Measurements from ENCODE around the gene STIL.
"Not testable (repeated sequence)": the region's sequence is repeated elsewhere in the genome, so short reads cannot be mapped to it uniquely, and the experiment has no call there.

Gene STIL

DNA sequence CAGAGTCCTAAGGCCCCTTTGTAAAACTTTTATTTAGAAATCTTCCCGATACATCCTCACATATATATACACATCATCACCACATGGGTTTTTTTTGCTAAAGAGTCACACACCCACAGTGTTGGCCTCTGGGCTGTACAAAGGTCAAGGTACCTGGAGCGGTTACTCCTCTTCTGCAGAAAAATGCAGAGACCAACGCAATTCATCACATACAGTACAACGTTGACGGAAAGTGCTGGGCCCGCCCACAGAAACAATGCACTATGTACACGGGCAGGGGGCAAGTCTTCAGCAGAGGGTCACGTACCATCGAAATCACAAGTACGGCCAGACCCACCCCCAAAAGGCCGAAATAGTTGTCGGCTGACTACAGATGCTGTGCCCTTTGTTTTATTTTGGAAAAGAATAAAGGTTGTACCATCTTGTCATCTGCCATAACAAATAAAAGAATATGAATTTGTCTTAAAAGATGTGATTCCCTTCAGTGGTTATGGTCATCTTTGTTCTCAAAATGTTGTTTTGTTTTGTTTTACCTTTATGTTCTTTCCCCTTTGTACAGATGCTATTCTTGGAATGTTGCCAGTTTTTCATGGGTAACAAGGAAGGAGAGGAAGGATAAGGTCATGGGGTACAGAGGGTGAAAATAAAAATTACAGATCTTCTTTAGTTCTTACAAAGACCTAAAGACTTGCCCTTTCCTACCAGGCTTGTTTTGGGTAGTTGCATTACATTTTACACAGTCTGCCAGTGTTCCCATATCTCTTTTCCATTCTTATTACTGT, 97.5 kb downstream of the STIL start:
- no peak for DNase-seq

DNA sequence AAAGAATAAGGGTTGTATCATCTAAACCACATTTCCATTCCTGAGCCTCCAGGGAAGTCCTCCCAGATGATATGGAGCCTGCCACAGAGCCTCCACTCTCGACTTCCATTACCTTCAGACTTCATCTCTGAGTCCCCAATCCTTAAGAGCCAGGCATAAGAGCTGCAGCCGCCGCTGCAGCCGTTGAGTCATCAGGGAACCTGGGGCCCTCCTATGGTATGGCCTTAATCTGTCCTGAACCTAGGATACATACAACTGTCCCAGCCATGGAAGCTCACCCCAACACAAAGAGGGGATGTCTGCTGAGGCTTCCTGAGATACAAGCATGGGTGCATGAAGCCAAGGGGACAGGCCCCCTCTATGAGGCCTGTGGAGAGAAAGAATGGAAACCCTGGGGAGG, 98.2 kb downstream of the STIL start:
- DNase-seq, result no peak

DNA sequence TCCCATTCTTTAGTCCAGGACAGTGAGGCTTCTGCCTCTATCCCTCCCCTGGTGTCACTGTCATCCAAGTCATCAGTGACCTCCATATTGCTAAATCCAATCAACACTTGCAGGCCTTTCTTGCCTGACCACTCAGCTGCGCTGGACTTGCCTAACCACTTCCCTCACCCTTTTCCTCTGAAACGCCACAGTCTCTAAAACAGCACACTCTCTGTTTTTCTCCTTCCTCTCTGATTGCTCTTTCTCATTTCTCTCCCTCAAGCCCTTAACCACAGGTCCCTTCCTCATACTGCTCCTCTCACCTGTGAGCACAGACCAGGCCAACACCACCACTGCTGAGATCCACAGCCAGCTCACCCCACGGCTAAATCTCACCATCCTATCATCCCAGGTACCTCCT, 99.4 kb downstream of the STIL start:
- DNase-seq, result no peak

DNA sequence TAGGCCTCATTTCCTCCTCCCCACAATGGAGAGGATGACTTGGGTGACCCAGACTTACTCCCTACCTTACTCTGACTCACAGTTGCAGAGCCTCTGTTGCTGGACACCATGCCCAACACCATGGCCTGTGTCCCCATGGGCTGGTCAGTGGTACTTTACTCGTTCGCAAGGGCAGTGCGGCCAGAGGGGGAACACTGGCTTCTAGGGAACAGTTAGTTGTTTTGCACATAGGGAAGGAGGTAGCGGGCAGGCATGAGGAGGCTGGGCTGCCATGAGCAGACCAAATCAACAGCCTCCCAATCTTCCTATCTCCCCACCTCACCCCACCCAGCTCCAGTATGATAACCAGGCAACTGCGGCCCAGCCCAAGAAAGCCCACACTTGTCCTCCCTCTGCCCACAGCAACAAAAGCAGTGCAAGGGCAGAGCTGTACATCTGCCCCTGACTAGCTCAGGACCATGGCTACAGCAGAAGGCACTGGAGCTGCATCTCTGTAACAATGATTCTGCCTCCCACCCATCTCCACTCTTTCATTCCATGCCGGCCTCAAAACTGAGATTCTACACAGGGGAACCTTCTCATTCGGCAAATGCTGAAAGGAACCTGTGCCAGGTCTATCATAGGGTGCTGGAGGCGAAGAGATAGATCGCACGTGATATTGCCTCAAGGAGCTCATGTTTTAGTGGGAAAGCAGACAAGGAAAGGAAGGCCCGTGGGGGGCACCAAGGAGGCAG, 100.5 kb downstream of the STIL start:
- no peak for DNase-seq

DNA sequence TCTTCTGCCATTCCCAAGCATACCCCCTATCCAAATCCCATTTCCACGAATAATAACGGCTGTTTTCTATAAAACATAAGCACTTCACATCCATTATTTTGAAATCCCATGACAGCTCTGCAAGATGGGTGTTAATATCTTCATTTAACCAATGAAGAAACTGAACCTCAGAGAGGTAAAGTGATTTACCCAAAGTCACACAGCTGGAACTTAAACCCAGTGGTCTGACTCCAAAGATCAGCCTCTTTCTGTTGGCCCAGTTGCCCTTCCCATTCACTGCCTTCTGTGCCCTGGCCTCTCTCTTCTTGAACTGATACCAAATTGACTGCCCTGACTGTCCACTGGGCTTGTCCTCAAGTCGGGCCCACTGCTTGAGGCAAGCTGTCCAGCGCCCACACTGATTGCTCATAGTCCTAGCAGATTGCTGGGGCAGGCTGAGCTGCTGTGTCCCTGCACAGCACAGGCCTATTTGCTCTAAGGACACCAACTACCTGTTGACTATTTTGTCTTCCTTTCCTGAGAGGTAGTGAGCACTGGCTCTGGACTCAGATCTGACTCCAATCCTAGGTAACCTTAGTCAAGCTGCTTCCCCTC, 101.2 kb downstream of the STIL start:
- no peak for DNase-seq

DNA sequence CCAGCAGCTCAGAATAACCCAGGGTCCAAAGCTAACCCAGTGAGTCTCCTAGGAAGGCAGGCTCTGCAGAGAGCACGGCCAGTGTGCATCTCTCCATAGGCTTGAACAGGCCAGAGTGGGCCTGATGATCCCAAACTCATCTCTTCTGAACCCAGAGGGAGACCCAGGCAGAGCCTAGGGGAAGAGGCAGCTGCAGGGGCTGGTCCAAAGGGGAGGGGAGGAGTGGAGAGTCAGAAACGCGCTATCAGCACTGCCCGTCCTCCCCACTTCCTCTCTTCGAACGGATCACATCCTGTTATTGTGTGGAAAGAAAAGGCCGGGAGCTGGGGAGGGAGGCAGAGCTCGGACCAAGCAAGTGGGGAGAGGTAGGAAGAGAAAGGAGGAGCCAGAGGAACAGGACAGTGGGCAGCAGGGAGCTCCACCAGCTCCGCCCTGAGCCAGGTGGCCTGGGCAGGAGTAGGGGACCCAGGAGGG, 102.1 kb downstream of the STIL start:
- no peak for DNase-seq

DNA sequence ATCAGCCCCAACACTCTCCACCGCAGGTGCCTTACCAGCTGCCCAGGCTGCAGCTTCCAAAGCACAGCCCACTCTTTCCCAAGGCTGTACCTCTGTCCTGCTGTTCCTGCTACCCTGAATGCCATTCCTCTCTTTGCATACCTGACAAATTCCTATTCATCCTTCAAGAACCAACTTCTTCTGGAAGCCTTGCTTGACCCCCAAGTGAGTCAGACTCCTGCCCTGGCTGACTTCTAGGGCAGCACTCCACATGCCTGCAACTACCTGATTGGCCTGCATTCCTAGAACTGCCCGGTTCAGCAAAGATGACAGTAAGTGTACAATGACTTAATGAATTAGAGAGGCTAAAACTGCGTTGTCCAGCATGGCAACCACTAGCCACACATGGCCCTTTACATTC, 103.3 kb downstream of the STIL start:
- no peak for DNase-seq

DNA sequence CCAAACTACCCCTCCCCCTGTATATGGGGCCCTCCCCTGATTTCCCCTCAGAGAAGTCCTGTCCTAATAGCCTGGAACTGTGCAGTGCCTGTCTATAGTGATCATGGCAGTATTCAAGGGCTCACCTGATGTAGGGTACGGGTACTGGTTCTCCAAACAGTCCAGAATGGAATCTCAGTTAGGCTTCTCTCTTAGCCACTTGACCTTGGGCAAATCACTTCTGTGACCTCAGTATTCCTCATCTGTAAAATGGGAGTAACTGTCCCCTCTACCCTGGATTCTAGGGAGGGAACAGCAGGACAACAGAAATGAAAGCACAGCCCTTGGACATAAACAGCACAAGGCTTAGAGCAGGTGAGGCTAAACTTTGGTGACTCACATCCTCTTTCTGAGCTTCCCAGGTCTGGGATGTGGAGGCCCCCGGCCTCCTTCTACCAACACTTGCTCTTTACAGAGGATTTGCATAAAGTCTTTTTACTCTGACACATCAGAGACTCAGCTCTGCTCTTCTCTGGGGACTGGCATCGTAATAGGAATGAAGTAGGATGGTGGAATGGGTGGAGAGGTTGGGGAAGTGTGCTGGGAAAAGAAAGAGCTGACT, 104.1 kb downstream of the STIL start:
- no peak for DNase-seq

DNA sequence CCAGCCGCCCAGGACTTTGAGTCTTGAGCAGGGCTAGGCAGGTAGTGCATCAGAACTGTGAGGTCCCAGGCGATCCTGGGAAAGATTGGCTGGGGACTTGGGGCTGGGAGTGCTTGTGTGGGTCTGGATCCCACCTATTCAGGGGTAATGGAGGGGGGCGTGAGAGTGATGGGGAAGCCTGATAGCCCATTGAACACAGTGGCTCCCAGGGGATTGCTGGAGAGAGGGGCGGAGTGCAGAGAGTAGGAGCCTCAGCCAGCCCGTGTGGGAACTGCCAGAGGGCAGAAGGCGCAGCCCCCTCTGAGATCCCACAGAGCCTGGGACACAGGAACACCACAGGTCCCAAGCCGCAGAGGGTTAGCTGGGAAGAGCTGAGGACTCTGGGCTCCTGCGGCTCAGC, 104.9 kb downstream of the STIL start:
- no peak for DNase-seq

DNA sequence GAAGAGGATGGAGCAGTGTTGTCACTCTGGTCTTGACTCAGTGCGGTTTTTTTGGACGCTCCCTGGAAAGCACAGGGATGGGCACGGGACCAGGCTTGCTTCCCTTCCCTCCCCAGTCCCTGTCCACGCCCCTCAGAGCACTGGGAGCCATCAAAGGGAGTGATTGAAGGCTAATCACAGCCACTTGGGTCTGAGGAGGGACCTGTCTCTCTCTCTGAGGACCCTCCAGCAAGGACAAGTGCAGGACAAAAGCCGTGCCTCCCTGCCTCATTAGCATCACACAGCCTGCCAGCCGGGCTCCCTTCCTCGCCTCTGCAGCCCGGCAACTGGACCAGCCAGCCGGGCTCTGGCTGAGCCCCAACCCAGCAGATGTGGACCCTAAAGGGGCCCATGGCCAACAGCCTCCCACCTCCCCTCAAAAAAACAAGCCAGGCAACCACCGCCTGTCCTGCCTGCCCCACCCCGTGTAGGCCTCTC, 105.5 kb downstream of the STIL start:
- DNase-seq, result no peak

DNA sequence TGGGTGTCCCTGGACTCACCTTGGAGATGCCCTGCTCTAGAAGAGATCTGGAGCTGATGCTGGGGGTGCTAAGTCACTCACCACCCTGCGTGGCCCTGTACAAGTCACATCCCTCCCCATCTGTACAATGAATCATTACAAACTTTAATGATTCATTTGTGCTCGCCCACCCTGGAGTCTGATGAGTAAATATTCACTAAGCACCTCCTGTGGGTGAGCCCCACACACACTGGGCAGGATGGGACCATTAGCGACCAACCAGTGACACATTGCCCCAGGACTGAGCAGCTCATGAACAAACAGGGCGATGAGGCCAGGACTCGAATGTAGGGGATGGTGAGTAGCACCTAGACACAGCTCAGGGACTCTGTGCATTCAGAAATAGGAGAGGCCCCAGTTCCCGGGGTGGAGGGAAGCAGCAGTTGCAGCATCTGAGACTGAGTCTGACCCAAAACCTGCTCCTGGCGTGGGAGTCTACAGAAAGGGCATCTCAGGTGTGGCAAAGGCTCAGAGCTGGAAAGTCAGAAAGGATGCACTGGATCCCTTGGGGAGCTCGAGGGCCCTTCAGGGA, 106.1 kb downstream of the STIL start:
- no peak for DNase-seq

DNA sequence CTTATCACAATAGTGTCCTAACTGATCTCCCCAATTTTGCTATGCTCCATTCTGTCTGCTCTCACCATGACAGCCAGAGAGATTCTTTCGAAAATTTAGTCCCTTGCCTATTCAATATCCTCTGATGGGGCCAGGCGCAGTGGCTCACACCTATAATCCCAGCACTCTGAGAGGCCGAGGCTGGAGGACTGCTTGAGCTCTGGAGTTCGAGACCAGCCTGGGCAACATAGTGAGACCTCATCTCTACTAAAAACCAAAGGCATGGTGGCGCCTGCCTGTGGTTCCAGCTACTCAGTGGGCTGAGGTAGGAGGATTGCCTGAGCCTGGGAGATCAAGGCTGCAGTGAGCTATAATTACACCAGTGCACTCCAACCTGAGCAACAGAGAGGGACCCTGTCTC, 108.0 kb downstream of the STIL start:
- no peak for DNase-seq

DNA sequence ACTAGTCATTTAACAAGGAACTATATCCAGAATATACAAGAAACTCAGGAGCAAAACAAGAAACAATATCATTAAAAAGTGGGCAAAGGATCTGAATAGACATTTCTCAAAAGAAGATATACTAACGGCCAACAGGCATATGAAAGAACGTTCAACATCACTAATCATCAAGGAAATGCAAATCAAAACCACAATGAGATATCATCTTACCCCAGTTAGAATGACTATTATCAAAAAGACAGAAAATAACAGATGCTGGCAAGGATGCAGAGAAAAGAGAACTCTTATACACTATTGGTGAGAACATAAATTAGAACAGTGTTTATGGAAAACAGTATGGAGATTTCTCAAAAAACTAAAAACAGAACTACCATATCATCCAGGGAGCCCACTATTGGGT, 110.4 kb downstream of the STIL start:
- DNase-seq, result not testable (repeated sequence)

DNA sequence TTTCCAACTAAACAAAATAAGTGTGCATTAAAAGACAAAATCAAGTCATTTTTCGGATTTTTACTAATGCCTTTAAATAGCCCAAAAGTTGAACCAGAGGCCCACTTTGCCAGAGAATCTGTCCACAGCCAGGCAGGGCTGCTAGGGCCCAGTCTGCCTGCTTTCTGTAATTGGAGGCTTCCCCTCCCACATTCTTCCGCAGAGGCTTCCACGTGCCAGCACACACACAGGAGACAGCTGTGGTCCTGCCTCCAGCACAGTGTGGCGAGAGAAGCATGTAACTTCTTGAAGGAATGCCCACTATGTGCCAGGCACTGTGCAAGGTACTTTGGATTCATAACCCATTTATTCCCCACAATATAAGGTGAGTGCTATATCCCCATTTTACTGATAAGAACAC, 112.8 kb downstream of the STIL start:
- no peak for DNase-seq

Measured in SHP77 (cell line).